A673 (cell line): ENCODE results near the gene LMCD1.

ENCODE experiments used
- EZH2 ChIP-seq: fragments of 200-600 bp; sonication (generic); IDR thresholded peaks from 2 replicates; pipeline ENCODE4 v1.6.1; 2017; ENCODE audit warnings: borderline replicate concordance, low read depth, mild to moderate bottlenecking, mixed read lengths, antibody characterized with exemption, low read length; ENCODE audit not compliant: poor library complexity, severe bottlenecking
- TF ChIP-seq, protein P1 (sequence below): fragments of 300-800, 200-600 bp; sonication (generic); conservative IDR thresholded peaks from 2 replicates; pipeline ENCODE4 v1.5.1; 2017; ENCODE audit warnings: low read depth, mild to moderate bottlenecking, antibody characterized with exemption, low read length, moderate library complexity, mixed read lengths

DNA sequence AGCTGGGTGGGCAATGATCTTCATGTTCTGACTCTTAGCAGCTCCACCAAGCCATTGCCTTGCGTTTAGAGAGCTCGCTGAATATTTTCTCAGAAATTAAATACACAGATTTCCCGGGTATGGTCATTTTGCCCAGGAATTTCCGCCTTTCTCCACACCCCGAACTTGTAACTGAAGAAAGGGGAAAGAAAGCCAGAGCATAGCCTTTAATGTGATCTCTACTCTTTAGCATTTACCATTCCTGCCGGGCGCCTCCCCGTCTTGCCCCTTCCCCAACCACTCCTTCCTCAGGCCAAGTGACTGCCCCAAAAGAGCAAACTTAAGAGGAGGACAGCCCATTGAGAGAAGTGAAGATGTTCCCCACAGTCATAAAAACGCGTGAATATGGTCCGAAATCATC lies 53.1 kb downstream of the LMCD1 start:
- TF ChIP-seq, protein P1, sequence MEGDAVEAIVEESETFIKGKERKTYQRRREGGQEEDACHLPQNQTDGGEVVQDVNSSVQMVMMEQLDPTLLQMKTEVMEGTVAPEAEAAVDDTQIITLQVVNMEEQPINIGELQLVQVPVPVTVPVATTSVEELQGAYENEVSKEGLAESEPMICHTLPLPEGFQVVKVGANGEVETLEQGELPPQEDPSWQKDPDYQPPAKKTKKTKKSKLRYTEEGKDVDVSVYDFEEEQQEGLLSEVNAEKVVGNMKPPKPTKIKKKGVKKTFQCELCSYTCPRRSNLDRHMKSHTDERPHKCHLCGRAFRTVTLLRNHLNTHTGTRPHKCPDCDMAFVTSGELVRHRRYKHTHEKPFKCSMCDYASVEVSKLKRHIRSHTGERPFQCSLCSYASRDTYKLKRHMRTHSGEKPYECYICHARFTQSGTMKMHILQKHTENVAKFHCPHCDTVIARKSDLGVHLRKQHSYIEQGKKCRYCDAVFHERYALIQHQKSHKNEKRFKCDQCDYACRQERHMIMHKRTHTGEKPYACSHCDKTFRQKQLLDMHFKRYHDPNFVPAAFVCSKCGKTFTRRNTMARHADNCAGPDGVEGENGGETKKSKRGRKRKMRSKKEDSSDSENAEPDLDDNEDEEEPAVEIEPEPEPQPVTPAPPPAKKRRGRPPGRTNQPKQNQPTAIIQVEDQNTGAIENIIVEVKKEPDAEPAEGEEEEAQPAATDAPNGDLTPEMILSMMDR, result no peak
- TF ChIP-seq EZH2, result no peak
